Skin epidermis (tissue), 12 donors: Measurements from ENCODE around the gene ZNF778.
A peak's percentile ranks its signal among the peaks of the same experiment; 100 is the strongest.
"Not testable (repeated sequence)": the region's sequence is repeated elsewhere in the genome, so short reads cannot be mapped to it uniquely, and the experiment has no call there.

Experiments
- H3K27ac ChIP-seq, 21 experiments: fragments of 200-600 bp; sonication (generic) in 11 of 21; one replicate each; pipeline ENCODE4 v1.5.0; 2020; ENCODE audit warnings: mild to moderate bottlenecking in 3 of 21, inconsistent platforms in 2 of 21, moderate library complexity in 2 of 21
- H3K4me3 ChIP-seq, 7 experiments: fragments of 200-600 bp; sonication (generic) in 2 of 7; one replicate each; pipeline ENCODE4 v1.5.0; 2020; ENCODE audit warnings: inconsistent platforms in 2 of 7, mild to moderate bottlenecking in 2 of 7, moderate library complexity in 1 of 7

The ZNF778 gene

GRCh38 chr16:89207993-89208392, 9.5 kb upstream of the ZNF778 start:
- Histone ChIP-seq H3K4me3 (no peak overlapping the region), H3K27ac (no peak overlapping the region)

- Histone ChIP-seq H3K4me3 (no peak overlapping the region), H3K27ac (no peak overlapping the region)
Measured at GRCh38 chr16:89209522-89210044, 7.9 kb upstream of the ZNF778 start.

- H3K27ac ChIP-seq = no peak overlapping the region
- no peak overlapping the region for H3K4me3 ChIP-seq
Measured at GRCh38 chr16:89210165-89210903, 7.2 kb upstream of the ZNF778 start.

GRCh38 chr16:89210904-89211515, 6.5 kb upstream of the ZNF778 start:
- H3K27ac ChIP-seq = no peak overlapping the region
- H3K4me3 ChIP-seq = no peak overlapping the region

- Histone ChIP-seq H3K4me3 (peak overlapping the region; percentile 70 to 96 (median 90)), H3K27ac (peak overlapping the region; percentile 81 to 99 (median 95))
Measured at GRCh38 chr16:89216315-89217137, 977 bp upstream of the ZNF778 start.

GRCh38 chr16:89217138-89217387, 440 bp upstream of the ZNF778 start:
- Histone ChIP-seq H3K27ac (peak overlapping the region; percentile 81 to 99 (median 95)), H3K4me3 (peak overlapping the region; percentile 70 to 96 (median 90))

- no peak overlapping the region for H3K4me3 ChIP-seq
- H3K27ac ChIP-seq = no peak overlapping the region
Measured at GRCh38 chr16:89219365-89219764, 1.9 kb downstream of the ZNF778 start.

- Histone ChIP-seq H3K27ac (no peak overlapping the region), H3K4me3 (no peak overlapping the region)
Measured at GRCh38 chr16:89221604-89222003, 4.1 kb downstream of the ZNF778 start.

- Histone ChIP-seq H3K27ac (no peak overlapping the region), H3K4me3 (no peak overlapping the region)
Measured at GRCh38 chr16:89222931-89223330, 5.4 kb downstream of the ZNF778 start.

- no peak overlapping the region for H3K27ac ChIP-seq
- no peak overlapping the region for H3K4me3 ChIP-seq
Measured at GRCh38 chr16:89224665-89225064, 7.2 kb downstream of the ZNF778 start.

GRCh38 chr16:89230255-89230654, 12.8 kb downstream of the ZNF778 start:
- Histone ChIP-seq H3K27ac (no peak overlapping the region), H3K4me3 (no peak overlapping the region)

GRCh38 chr16:89232107-89232506, 14.6 kb downstream of the ZNF778 start:
- Histone ChIP-seq H3K4me3 (no peak overlapping the region), H3K27ac (no peak overlapping the region)

- H3K4me3 ChIP-seq = no peak overlapping the region
- no peak overlapping the region for H3K27ac ChIP-seq
Measured at GRCh38 chr16:89233678-89234490, 16.4 kb downstream of the ZNF778 start.

- Histone ChIP-seq H3K4me3 (no peak overlapping the region), H3K27ac (no peak overlapping the region)
Measured at GRCh38 chr16:89237733-89238132, 20.2 kb downstream of the ZNF778 start.

GRCh38 chr16:89241187-89242007, 23.9 kb downstream of the ZNF778 start:
- Histone ChIP-seq H3K27ac (peak overlapping the region; percentile 33 to 97 (median 93)), H3K4me3 (peak overlapping the region; percentile 42 to 84 (median 62))

- no peak overlapping the region for H3K27ac ChIP-seq
Measured at GRCh38 chr16:89242795-89243200, 25.3 kb downstream of the ZNF778 start.

GRCh38 chr16:89243664-89244063, 26.2 kb downstream of the ZNF778 start:
- Histone ChIP-seq H3K4me3 (no peak overlapping the region), H3K27ac (no peak overlapping the region)

More at GRCh38 chr16:89242795-89243200, 25.3 kb downstream of the ZNF778 start:
- no peak overlapping the region for H3K4me3 ChIP-seq

GRCh38 chr16:89244264-89244663, 26.8 kb downstream of the ZNF778 start:
- not testable (repeated sequence) for H3K27ac ChIP-seq, H3K4me3 ChIP-seq

GRCh38 chr16:89244754-89245153, 27.3 kb downstream of the ZNF778 start:
- H3K27ac ChIP-seq = no peak overlapping the region

More at GRCh38 chr16:89244754-89245153, 27.3 kb downstream of the ZNF778 start:
- no peak overlapping the region for H3K4me3 ChIP-seq
